HepG2 (cell line): ENCODE measurements around the gene ZBTB17. TPM values are rescaled to one million over a fixed set of nuclear protein-coding genes. Genes with fewer than 3 reads are reported as not detected.

Source experiments
- ATAC-seq: fragments of 200-7000 bp; cut with Tn5 transposase; 3 replicates; pipeline ENCODE4 v1.9.1; 2020; ENCODE audit warnings: mild to moderate bottlenecking, moderate library complexity
- BruUV-seq: library from RNA; stranded (reverse); fragments of 400-500 nt; replicated peaks from 2 replicates; lab custom pipeline; 2021; lab: Mats Ljungman, UMichigan
- CTCF ChIA-PET: fragments of 300-600 bp; formaldehyde crosslinking; extraction: SDS; loops from one replicate; lab custom pipeline; 2021; ENCODE audit warnings: low total read pairs, inconsistent platforms, low intra/inter-chr PET ratio; lab: Yijun Ruan, JAX
- POLR2A ChIA-PET: fragments of 350-600 bp; sonication (Branson Sonifier 250); formaldehyde crosslinking; loops from one replicate; lab custom pipeline; 2020; ENCODE audit warnings: antibody characterized with exemption, inconsistent platforms; lab: Yijun Ruan, JAX
- DNase-seq: peaks from one replicate; pipeline ENCODE4 v3.0.0-alpha.2; 2015; ENCODE audit warnings: low spot score
- FAIRE-seq: peaks from 3 replicates; lab custom pipeline; 2011; peaks lifted over from hg19 to GRCh38; lab: Jason Lieb, UNC
- H2AFZ ChIP-seq: one replicate; pipeline ENCODE4 v1.6.1; 2011; ENCODE audit warnings: low read length, inconsistent platforms
- H3K27ac ChIP-seq: fragments of 300-600 bp; 3 replicates; pipeline ENCODE4 v1.8.0; 2011; ENCODE audit warnings: mixed run types, mild to moderate bottlenecking, mixed read lengths, low read length, inconsistent platforms; ENCODE audit not compliant: insufficient read depth; ENCODE audit errors: extremely low read length
- H3K27me3 ChIP-seq, 2 experiments: fragments of 200-600 bp in 1 of 2; 2 replicates in 1 of 2; 3 replicates in 1 of 2; pipeline versions ENCODE4 v1.6.0 to v1.8.0; 2011; ENCODE audit warnings: low read length in 2 of 2, mild to moderate bottlenecking in 2 of 2, moderate library complexity in 2 of 2, inconsistent platforms in 1 of 2; ENCODE audit not compliant: insufficient read depth in 2 of 2, control insufficient read depth in 1 of 2
- H3K36me3 ChIP-seq, 2 experiments: fragments of 200-600 bp in 1 of 2; replicated peaks in 1 of 2; 2 replicates in 1 of 2; 3 replicates in 1 of 2; pipeline versions ENCODE4 v1.5.1 to v1.8.0; 2011; ENCODE audit warnings: low read length in 2 of 2, inconsistent platforms in 1 of 2; ENCODE audit not compliant: insufficient read depth in 2 of 2, control insufficient read depth in 1 of 2
- H3K4me1 ChIP-seq: 2 replicates; pipeline ENCODE4 v1.5.1; 2012; ENCODE audit warnings: low read length, inconsistent platforms; ENCODE audit not compliant: insufficient read depth
- H3K4me2 ChIP-seq: 2 replicates; pipeline ENCODE4 v1.6.0; 2011; ENCODE audit warnings: low read depth, low read length, inconsistent platforms
- H3K4me3 ChIP-seq, 3 experiments: fragments of 200-600 bp in 1 of 3; sonication (generic), shearing (Covaris generic) in 1 of 3; replicated peaks in 1 of 3; 2 replicates each; pipeline ENCODE4 v1.5.1; 2011 to 2016; ENCODE audit warnings: low read length in 3 of 3, inconsistent platforms in 2 of 3, low read depth in 2 of 3, mild to moderate bottlenecking in 2 of 3, control low read depth in 1 of 3, mixed read lengths in 1 of 3; ENCODE audit not compliant: insufficient read depth in 1 of 3
- H3K79me2 ChIP-seq: one replicate; pipeline ENCODE4 v1.6.1; 2011; ENCODE audit warnings: low read length, inconsistent platforms; ENCODE audit not compliant: insufficient read depth
- H3K9ac ChIP-seq: 2 replicates; pipeline ENCODE4 v1.6.0; 2011; ENCODE audit warnings: mild to moderate bottlenecking, low read depth, low read length, inconsistent platforms; ENCODE audit not compliant: insufficient read depth
- H3K9me3 ChIP-seq: 2 replicates; pipeline ENCODE4 v1.5.1; 2012; ENCODE audit warnings: mild to moderate bottlenecking, low read length
- H4K20me1 ChIP-seq: 2 replicates; pipeline ENCODE4 v1.6.0; 2011; ENCODE audit warnings: inconsistent platforms, mild to moderate bottlenecking, low read length, moderate library complexity; ENCODE audit not compliant: insufficient read depth
- AHDC1 ChIP-seq: sonication (generic); formaldehyde crosslinking; IDR thresholded peaks from 2 replicates; pipeline ENCODE4 v1.5.1; 2020; ENCODE audit warnings: mild to moderate bottlenecking, missing genetic modification reagents, borderline replicate concordance
- AHR ChIP-seq: IDR thresholded peaks from 2 replicates; pipeline ENCODE4 v1.6.1; 2018; ENCODE audit warnings: missing genetic modification reagents, missing compliant biosample characterization
- BATF2 ChIP-seq: sonication (generic); formaldehyde crosslinking; IDR thresholded peaks from 2 replicates; pipeline ENCODE4 v1.8.0; 2022; ENCODE audit warnings: mild to moderate bottlenecking, missing genetic modification reagents, moderate library complexity
- DNMT3B ChIP-seq: conservative IDR thresholded peaks from 2 replicates; pipeline ENCODE4 v1.6.1; 2016; ENCODE audit warnings: missing biosample characterization, control low read depth
- ELK4 ChIP-seq: sonication (generic); formaldehyde crosslinking; IDR thresholded peaks from 2 replicates; pipeline ENCODE4 v1.9.0; 2021; ENCODE audit warnings: missing genetic modification reagents, borderline replicate concordance
- GPN1 ChIP-seq: sonication (generic); formaldehyde crosslinking; IDR thresholded peaks from 2 replicates; pipeline ENCODE4 v1.5.1; 2020; ENCODE audit warnings: missing genetic modification reagents, borderline replicate concordance
- MLX ChIP-seq: IDR thresholded peaks from 2 replicates; pipeline ENCODE4 v1.6.1; 2016
- NPAS2 ChIP-seq: sonication (generic); formaldehyde crosslinking; IDR thresholded peaks from 2 replicates; pipeline ENCODE4 v1.8.0; 2022; ENCODE audit warnings: mild to moderate bottlenecking, missing genetic modification reagents, borderline replicate concordance
- TFE3 ChIP-seq: IDR thresholded peaks from 2 replicates; pipeline ENCODE4 v1.6.1; 2016
- ZBTB7B ChIP-seq: sonication (generic); formaldehyde crosslinking; IDR thresholded peaks from 2 replicates; pipeline ENCODE4 v1.4.0; 2020; ENCODE audit warnings: missing genetic modification reagents
- ZFP41 ChIP-seq: sonication (generic); formaldehyde crosslinking; IDR thresholded peaks from 2 replicates; pipeline ENCODE4 v1.4.0; 2020; ENCODE audit warnings: mild to moderate bottlenecking, missing genetic modification reagents, borderline replicate concordance
- ZNF33A ChIP-seq: sonication (generic); formaldehyde crosslinking; IDR thresholded peaks from 2 replicates; pipeline ENCODE4 v1.5.1; 2020; ENCODE audit warnings: missing genetic modification reagents, mild to moderate bottlenecking, moderate library complexity, borderline replicate concordance
- ZNF781 ChIP-seq: sonication (generic); formaldehyde crosslinking; IDR thresholded peaks from 2 replicates; pipeline ENCODE4 v1.5.1; 2020; ENCODE audit warnings: borderline replicate concordance, mild to moderate bottlenecking, missing genetic modification reagents; ENCODE audit errors: not compliant biosample characterization
- WGBS: methylation state at CpG from one replicate; pipeline ENCODE4 v1.1.6; 2017; ENCODE audit warnings: low lambda C conversion rate; 5-methylcytosine and 5-hydroxymethylcytosine counted together
- in situ Hi-C: cut with HindIII; loops from 2 replicates; pipeline ENCODE4 v1.10.0; 2017; ENCODE audit warnings: low pct_unique_long_range_greater_than_20kb; ENCODE audit not compliant: extremely low pct_ligation_motif_present
- intact Hi-C: fragments of 100-400 bp; cut with micrococcal nuclease; formaldehyde crosslinking; loops from one replicate; pipeline ENCODE4 v1.10.0; 2022; ENCODE audit not compliant: unreplicated experiment
- polyA plus RNA-seq, 8 experiments: library from polyadenylated mRNA; depleted of rRNA in 3 of 8; stranded (reverse) in 7 of 8; unstranded in 1 of 8; fragments of >200 nt; fragmentation: Illumina TruSeq in 4 of 8; extraction: Trizol in 4 of 8; gene quantifications; 2 replicates each; pipeline versions ENCODE4 v1.2.1 to v1.2.3, GENCODE V29; 2011 to 2016; ENCODE audit warnings: low read depth in 4 of 8, missing spikeins in 1 of 8, mixed read lengths in 1 of 8; ENCODE audit not compliant: insufficient read depth in 1 of 8
- total RNA-seq, 5 experiments: library from RNA; depleted of rRNA; stranded (reverse); fragments of >200 nt; fragmentation: Illumina TruSeq; extraction: Trizol; gene quantifications; 2 replicates each; pipeline ENCODE4 v1.2.3, GENCODE V29; 2016; ENCODE audit warnings: low read depth in 1 of 5

ZBTB17 gene
- total and polyA plus RNA-seq, 2 of the 13 experiments (the other 11 are each of a cell fraction or from before 2014, with no cell fraction given): 16.7 to 17.0 TPM

- BruUV-seq: no TSS peak
- WGBS: 41% methylated on average over 12 of the region's 13 CpGs
- POLR2A ChIA-PET: no interaction called here
- Histone ChIP-seq H3K4me3 (no peak overlapping the region), H3K79me2 (no peaks in the 10 kb centered on the region), H3K36me3 (no peaks in the 10 kb centered on the region), H3K9ac (no peak overlapping the region), H3K9me3 (no peaks in the 10 kb centered on the region), H3K4me1 (peaks cover 12% of the 10 kb centered on the region), H3K27ac (no peak overlapping the region), H4K20me1 (no peaks in the 10 kb centered on the region), H3K4me2 (no peak overlapping the region), H3K27me3 (peaks cover 6 to 29% of the 10 kb centered on the region in 2 experiments; a peak in 3 of 5 replicates), H2AFZ (no peak overlapping the region)
- DNase-seq (no peak), ATAC-seq (no peak), FAIRE-seq (no peak)
- intact Hi-C loops (no loop called here), in situ Hi-C loops (no loop called here)
- CTCF ChIA-PET: no interaction called here
- TF ChIP-seq AHR (CRISPR knock-in tag) (no peak), DNMT3B (CRISPR knock-in tag) (no peak), ZNF781 (CRISPR knock-in tag) (no peak), NPAS2 (no peak), ZNF33A (CRISPR knock-in tag) (no peak), ELK4 (CRISPR knock-in tag) (no peak), TFE3 (CRISPR knock-in tag) (no peak), AHDC1 (CRISPR knock-in tag) (no peak), MLX (CRISPR knock-in tag) (no peak), ZBTB7B (CRISPR knock-in tag) (no peak), BATF2 (no peak), ZFP41 (CRISPR knock-in tag) (no peak), GPN1 (CRISPR knock-in tag) (no peak)
Measured at GRCh38 chr1:15988856-15989736, 13.2 kb upstream of the ZBTB17 start.
